Measurements from ENCODE around the gene AGGF1. TPM values are rescaled to one million over a fixed set of nuclear protein-coding genes. Genes with fewer than 3 reads are reported as not detected.

Gene AGGF1
- total RNA-seq, 1 donor from 2014 or later = 20.4 TPM

- Histone ChIP-seq H3K4me1 (no peaks in the 10 kb centered on the region), H3K36me3 (no peaks in the 10 kb centered on the region), H3K9me3 (no peaks in the 10 kb centered on the region), H3K27ac (no peak overlapping the region), H3K4me3 (no peak overlapping the region), H3K27me3 (ENCODE audit: low read depth) (peaks cover under 1% of the 10 kb centered on the region)
- DNase-seq (no peak), ATAC-seq (peak in 1 of 2 donors; percentile 33)
- intact Hi-C loops (cut with DNase I) = no loop called here
- TF ChIP-seq CTCF (IDR thresholded peaks at IDR 0.05) = peak; percentile 28
These were observed 14.2 kb upstream of the AGGF1 start for GRCh38 chr5:77015938-77016569.

GRCh38 chr5:77016962-77017361, 13.2 kb upstream of the AGGF1 start:
- DNase-seq (no peak), ATAC-seq (no peak)
- TF ChIP-seq CTCF (IDR thresholded peaks at IDR 0.05) = no peak
- no peak overlapping the region for H3K27ac ChIP-seq
- intact Hi-C loops (cut with DNase I) = no loop called here
- H3K4me1 ChIP-seq = no peaks in the 10 kb centered on the region
- H3K9me3 ChIP-seq = no peaks in the 10 kb centered on the region
- peaks cover 6% of the 10 kb centered on the region for H3K27me3 ChIP-seq (ENCODE audit: low read depth)
- no peak overlapping the region for H3K4me3 ChIP-seq
- no peaks in the 10 kb centered on the region for H3K36me3 ChIP-seq

GRCh38 chr5:77017668-77018067, 12.5 kb upstream of the AGGF1 start:
- intact Hi-C loops (cut with DNase I) = no loop called here
- H3K4me1 ChIP-seq = no peaks in the 10 kb centered on the region
- H3K4me3 ChIP-seq = no peak overlapping the region
- ATAC-seq = no peak
- DNase-seq = no peak
- TF ChIP-seq CTCF (IDR thresholded peaks at IDR 0.05) = no peak
- no peak overlapping the region for H3K27ac ChIP-seq
- peaks cover 8% of the 10 kb centered on the region for H3K27me3 ChIP-seq (ENCODE audit: low read depth)
- no peaks in the 10 kb centered on the region for H3K9me3 ChIP-seq
- H3K36me3 ChIP-seq = no peaks in the 10 kb centered on the region

- Histone ChIP-seq H3K4me3 (no peak overlapping the region), H3K27me3 (ENCODE audit: low read depth) (peaks cover 8% of the 10 kb centered on the region), H3K4me1 (no peaks in the 10 kb centered on the region), H3K9me3 (no peaks in the 10 kb centered on the region), H3K27ac (no peak overlapping the region), H3K36me3 (no peaks in the 10 kb centered on the region)
- DNase-seq (no peak), ATAC-seq (no peak)
- intact Hi-C loops (cut with DNase I) = no loop called here
- TF ChIP-seq CTCF (IDR thresholded peaks at IDR 0.05) = no peak
These were observed 7.4 kb upstream of the AGGF1 start for GRCh38 chr5:77022511-77023417.

- peak; percentile 52 to 72 for ATAC-seq
- H3K4me3 ChIP-seq = no peak overlapping the region
- H3K27me3 ChIP-seq (ENCODE audit: low read depth) = peaks cover 8% of the 10 kb centered on the region
- no peaks in the 10 kb centered on the region for H3K36me3 ChIP-seq
- H3K9me3 ChIP-seq = no peaks in the 10 kb centered on the region
- DNase-seq = no peak
- no peak for TF ChIP-seq CTCF (IDR thresholded peaks at IDR 0.05)
- H3K4me1 ChIP-seq = no peaks in the 10 kb centered on the region
- H3K27ac ChIP-seq = no peak overlapping the region
- intact Hi-C loops (cut with DNase I) = no loop called here
These were observed 5.7 kb upstream of the AGGF1 start for GRCh38 chr5:77024490-77024889.

All from lower lobe of right lung (tissue), 2 donors.